Stimulated activated CD4-positive, alpha-beta T cell treated with anti-CD3 and anti-CD28 coated beads, TNF-alpha, amount 100 ng/mL, for 48 hours (primary cell): ENCODE measurements around the gene MAP4.
"Not testable (repeated sequence)": the region's sequence is repeated elsewhere in the genome, so short reads cannot be mapped to it uniquely, and the experiment has no call there.

Source experiments
- DNase-seq, 3 donors: peaks; one replicate each; pipeline ENCODE4 v3.0.0-alpha.2; 2020; ENCODE audit warnings: low read depth in 3 of 3

MAP4 gene

GRCh38 chr3:48015431-48016180, 610 bp downstream of the MAP4 start:
- no peak for DNase-seq

GRCh38 chr3:48014358-48014757, 1.9 kb downstream of the MAP4 start:
- DNase-seq, result no peak

- DNase-seq, result no peak
Measured at GRCh38 chr3:48013288-48013980, 2.8 kb downstream of the MAP4 start.

- no peak for DNase-seq
Measured at GRCh38 chr3:48012659-48013058, 3.6 kb downstream of the MAP4 start.

- DNase-seq, result not testable (repeated sequence)
Measured at GRCh38 chr3:48008066-48008465, 8.2 kb downstream of the MAP4 start.

- not testable (repeated sequence) for DNase-seq
Measured at GRCh38 chr3:48007361-48007760, 8.9 kb downstream of the MAP4 start.

GRCh38 chr3:48006794-48007193, 9.4 kb downstream of the MAP4 start:
- not testable (repeated sequence) for DNase-seq

GRCh38 chr3:48004694-48005093, 11.5 kb downstream of the MAP4 start:
- no peak for DNase-seq

GRCh38 chr3:48002787-48003186, 13.4 kb downstream of the MAP4 start:
- DNase-seq, result no peak

GRCh38 chr3:48001991-48002390, 14.2 kb downstream of the MAP4 start:
- DNase-seq, result no peak

GRCh38 chr3:48000212-48000611, 16.0 kb downstream of the MAP4 start:
- no peak for DNase-seq

- DNase-seq, result no peak
Measured at GRCh38 chr3:47996440-47996839, 19.8 kb downstream of the MAP4 start.

GRCh38 chr3:47994180-47994579, 22.0 kb downstream of the MAP4 start:
- DNase-seq, result no peak

GRCh38 chr3:47991341-47991740, 24.9 kb downstream of the MAP4 start:
- no peak for DNase-seq

- peak; percentile 50 to 55 (median 54) for DNase-seq
Measured at GRCh38 chr3:47989981-47990440, 26.2 kb downstream of the MAP4 start.

- no peak for DNase-seq
Measured at GRCh38 chr3:47985381-47985780, 30.8 kb downstream of the MAP4 start.

- DNase-seq, result no peak
Measured at GRCh38 chr3:47984075-47984728, 32.0 kb downstream of the MAP4 start.

GRCh38 chr3:47980795-47981194, 35.4 kb downstream of the MAP4 start:
- DNase-seq, result no peak

- no peak for DNase-seq
Measured at GRCh38 chr3:47979070-47979469, 37.1 kb downstream of the MAP4 start.

- no peak for DNase-seq
Measured at GRCh38 chr3:47978386-47978785, 37.8 kb downstream of the MAP4 start.

GRCh38 chr3:47976135-47976732, 40.0 kb downstream of the MAP4 start:
- DNase-seq, result no peak

GRCh38 chr3:47974974-47975470, 41.2 kb downstream of the MAP4 start:
- DNase-seq, result no peak
